GM12801 (cell line): ENCODE results near the gene GRIPAP1.

ENCODE experiments used
- CTCF ChIP-seq: IDR thresholded peaks from one replicate; pipeline ENCODE4 v1.5.1; 2011; ENCODE audit warnings: control low read depth; ENCODE audit not compliant: insufficient read length; ENCODE audit errors: extremely low read depth

The GRIPAP1 gene

GRCh38 chrX:49001521-49002090 is 458 bp downstream of the GRIPAP1 start:
- no peak for TF ChIP-seq CTCF

GRCh38 chrX:49000636-49001035 is 1.4 kb downstream of the GRIPAP1 start:
- no peak for TF ChIP-seq CTCF

DNA sequence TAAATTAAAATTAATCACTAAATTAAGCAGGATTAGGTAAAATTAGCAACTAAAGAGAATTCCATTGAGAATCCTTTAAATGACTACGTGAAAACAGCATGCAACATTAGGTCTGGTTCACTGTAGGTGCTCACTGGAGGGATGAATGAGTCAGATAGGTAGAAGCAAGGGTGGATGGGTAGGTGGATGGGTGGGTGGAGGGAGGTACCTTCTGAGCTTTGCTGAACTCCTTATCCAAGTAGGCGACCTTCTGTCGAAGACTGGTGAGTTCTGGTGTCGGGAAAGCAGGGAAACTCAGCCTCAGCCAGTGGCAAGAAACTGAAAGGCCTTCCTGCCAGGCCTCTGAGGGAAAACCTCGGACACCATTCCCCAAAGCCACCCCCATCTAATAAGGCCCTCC is 3.0 kb downstream of the GRIPAP1 start:
- TF ChIP-seq CTCF: no peak

GRCh38 chrX:48998391-48998790 is 3.7 kb downstream of the GRIPAP1 start:
- TF ChIP-seq CTCF: no peak

- no peak for TF ChIP-seq CTCF
Observed at GRCh38 chrX:48997865-48998264, 4.2 kb downstream of the GRIPAP1 start.

GRCh38 chrX:48997455-48997854 is 4.6 kb downstream of the GRIPAP1 start:
- TF ChIP-seq CTCF: no peak

DNA sequence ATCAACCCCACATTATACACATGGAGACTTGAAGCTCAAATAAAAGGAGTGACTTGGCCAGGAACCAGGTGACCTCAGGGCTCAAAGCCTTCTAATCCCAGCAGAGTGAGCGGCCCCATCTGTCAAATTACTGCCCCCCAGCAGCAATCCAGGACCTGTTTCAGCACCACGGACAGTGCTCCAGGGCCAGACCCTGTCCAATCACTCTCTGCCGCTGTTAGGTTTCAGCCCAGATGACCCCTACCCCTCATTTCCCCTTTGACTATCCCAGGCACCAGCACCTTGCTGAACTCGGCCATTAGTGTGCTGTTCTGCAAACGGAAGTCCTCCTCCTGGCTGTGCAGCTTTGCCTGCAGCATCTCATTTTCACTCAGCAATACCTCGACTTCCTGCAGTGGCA is 5.1 kb downstream of the GRIPAP1 start:
- TF ChIP-seq CTCF: no peak

- no peak for TF ChIP-seq CTCF
Observed at GRCh38 chrX:48992341-48992740, 9.7 kb downstream of the GRIPAP1 start.
